Thyroid gland (tissue), 4 donors: Measurements from ENCODE around the gene NUMB.

Experiments used
- POLR2A ChIP-seq, 2 donors: fragments of 450-650 bp; IDR thresholded peaks; one replicate each; pipeline ENCODE4 v1.6.1; 2017; ENCODE audit warnings: antibody characterized with exemption in 2 of 2, mild to moderate bottlenecking in 2 of 2, moderate library complexity in 1 of 2
- TF ChIP-seq, protein P1 (sequence below), 6 experiments: fragments of 200-600 bp in 3 of 6; fragments of 450-650 bp in 3 of 6; sonication (generic) in 3 of 6; IDR thresholded peaks; one replicate each; pipeline ENCODE4 v1.5.1; 2016 to 2019; ENCODE audit warnings: antibody characterized with exemption in 6 of 6, mild to moderate bottlenecking in 2 of 6, inconsistent platforms in 1 of 6, moderate library complexity in 1 of 6

DNA sequence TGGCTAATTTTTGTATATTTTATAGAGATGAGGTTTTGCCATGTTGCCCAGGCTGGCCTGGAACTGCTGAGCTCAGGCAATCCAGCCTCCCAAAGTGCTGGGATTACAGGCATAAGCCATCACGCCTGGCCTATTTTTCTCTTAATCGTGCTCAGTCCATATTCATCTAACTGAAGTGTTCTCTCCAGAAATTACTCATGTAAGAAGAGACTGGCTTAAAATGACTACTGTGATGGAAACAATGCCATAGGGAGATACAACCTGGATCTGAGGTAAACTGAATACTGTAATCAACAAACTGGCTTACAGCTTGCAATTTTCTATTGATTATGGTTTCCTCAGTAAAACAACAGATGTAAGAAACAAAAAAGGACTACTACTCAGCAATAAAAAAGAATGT is 21.1 kb downstream of the NUMB start:
- no peak for TF ChIP-seq POLR2A (IDR thresholded peaks at IDR 0.05)
- TF ChIP-seq, protein P1, sequence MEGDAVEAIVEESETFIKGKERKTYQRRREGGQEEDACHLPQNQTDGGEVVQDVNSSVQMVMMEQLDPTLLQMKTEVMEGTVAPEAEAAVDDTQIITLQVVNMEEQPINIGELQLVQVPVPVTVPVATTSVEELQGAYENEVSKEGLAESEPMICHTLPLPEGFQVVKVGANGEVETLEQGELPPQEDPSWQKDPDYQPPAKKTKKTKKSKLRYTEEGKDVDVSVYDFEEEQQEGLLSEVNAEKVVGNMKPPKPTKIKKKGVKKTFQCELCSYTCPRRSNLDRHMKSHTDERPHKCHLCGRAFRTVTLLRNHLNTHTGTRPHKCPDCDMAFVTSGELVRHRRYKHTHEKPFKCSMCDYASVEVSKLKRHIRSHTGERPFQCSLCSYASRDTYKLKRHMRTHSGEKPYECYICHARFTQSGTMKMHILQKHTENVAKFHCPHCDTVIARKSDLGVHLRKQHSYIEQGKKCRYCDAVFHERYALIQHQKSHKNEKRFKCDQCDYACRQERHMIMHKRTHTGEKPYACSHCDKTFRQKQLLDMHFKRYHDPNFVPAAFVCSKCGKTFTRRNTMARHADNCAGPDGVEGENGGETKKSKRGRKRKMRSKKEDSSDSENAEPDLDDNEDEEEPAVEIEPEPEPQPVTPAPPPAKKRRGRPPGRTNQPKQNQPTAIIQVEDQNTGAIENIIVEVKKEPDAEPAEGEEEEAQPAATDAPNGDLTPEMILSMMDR (IDR thresholded peaks at IDR 0.05): no peak
